NCI-H187 (cell line): ENCODE data around the gene MS4A7.

Source experiments
- DNase-seq, 2 experiments: peaks; one replicate each; lab custom pipeline; 2025; lab: John Stamatoyannopoulos, UW

Gene MS4A7

GRCh38 chr11:60371386-60371785 is 6.9 kb upstream of the MS4A7 start:
- DNase-seq: no peak

- DNase-seq: no peak
Observed at GRCh38 chr11:60371854-60372253, 6.5 kb upstream of the MS4A7 start.

- DNase-seq: no peak
Observed at GRCh38 chr11:60372767-60373166, 5.6 kb upstream of the MS4A7 start.

- no peak for DNase-seq
Observed at GRCh38 chr11:60375316-60375715, 3.0 kb upstream of the MS4A7 start.

- DNase-seq: no peak
Observed at GRCh38 chr11:60376601-60377000, 1.7 kb upstream of the MS4A7 start.

- no peak for DNase-seq
Observed at GRCh38 chr11:60377401-60378136, 763 bp upstream of the MS4A7 start.

- DNase-seq: no peak
Observed at GRCh38 chr11:60389279-60389910, 11.1 kb downstream of the MS4A7 start.

GRCh38 chr11:60390419-60390818 is 12.1 kb downstream of the MS4A7 start:
- DNase-seq: no peak

GRCh38 chr11:60392361-60392760 is 14.0 kb downstream of the MS4A7 start:
- no peak for DNase-seq

GRCh38 chr11:60393016-60393415 is 14.7 kb downstream of the MS4A7 start:
- no peak for DNase-seq

GRCh38 chr11:60394666-60395380 is 16.5 kb downstream of the MS4A7 start:
- DNase-seq: no peak

- no peak for DNase-seq
Observed at GRCh38 chr11:60396382-60396781, 18.1 kb downstream of the MS4A7 start, which contains the start of gene MS4A14. Gene MS4A14 (plus strand): TSS chr11:60396459. CDS start chr11:60396579, 120 bp downstream.

- DNase-seq: no peak
Observed at GRCh38 chr11:60396799-60397198, 18.5 kb downstream of the MS4A7 start.

- DNase-seq: no peak
Observed at GRCh38 chr11:60420015-60420414, 41.7 kb downstream of the MS4A7 start.

GRCh38 chr11:60422609-60423008 is 44.3 kb downstream of the MS4A7 start:
- no peak for DNase-seq

GRCh38 chr11:60428517-60428916 is 50.2 kb downstream of the MS4A7 start:
- DNase-seq: no peak

- DNase-seq: no peak
Observed at GRCh38 chr11:60429272-60429671, 50.9 kb downstream of the MS4A7 start, which contains the start of gene MS4A5. Gene MS4A5 (plus strand): TSS chr11:60429572. CDS start chr11:60429675, 103 bp downstream.

GRCh38 chr11:60431251-60431650 is 52.9 kb downstream of the MS4A7 start:
- no peak for DNase-seq

- DNase-seq: no peak
Observed at GRCh38 chr11:60433401-60433800, 55.1 kb downstream of the MS4A7 start.
